GM06990 (cell line): ENCODE data around the gene SAP30.

Experiments used
- DNase-seq: peaks from one replicate; pipeline ENCODE4 v3.0.0-alpha.2; 2011; ENCODE audit not compliant: insufficient read length; ENCODE audit errors: extremely low read depth
- H3K27me3 ChIP-seq: replicated peaks from 2 replicates; pipeline ENCODE4 v1.6.0; 2011; ENCODE audit warnings: low read length; ENCODE audit not compliant: control insufficient read depth, insufficient read depth
- H3K36me3 ChIP-seq: 2 replicates; pipeline ENCODE4 v1.5.1; 2011; ENCODE audit warnings: low read length; ENCODE audit not compliant: control insufficient read depth, insufficient read depth
- H3K4me3 ChIP-seq: replicated peaks from 2 replicates; pipeline ENCODE4 v1.5.1; 2011; ENCODE audit warnings: low read depth, mild to moderate bottlenecking, control low read depth, low read length
- CTCF ChIP-seq: IDR thresholded peaks from 2 replicates; pipeline ENCODE4 v1.5.1; 2011; ENCODE audit warnings: low read length, control low read depth, mild to moderate bottlenecking, inconsistent platforms; ENCODE audit not compliant: insufficient read depth, poor library complexity, severe bottlenecking

The SAP30 gene

DNA sequence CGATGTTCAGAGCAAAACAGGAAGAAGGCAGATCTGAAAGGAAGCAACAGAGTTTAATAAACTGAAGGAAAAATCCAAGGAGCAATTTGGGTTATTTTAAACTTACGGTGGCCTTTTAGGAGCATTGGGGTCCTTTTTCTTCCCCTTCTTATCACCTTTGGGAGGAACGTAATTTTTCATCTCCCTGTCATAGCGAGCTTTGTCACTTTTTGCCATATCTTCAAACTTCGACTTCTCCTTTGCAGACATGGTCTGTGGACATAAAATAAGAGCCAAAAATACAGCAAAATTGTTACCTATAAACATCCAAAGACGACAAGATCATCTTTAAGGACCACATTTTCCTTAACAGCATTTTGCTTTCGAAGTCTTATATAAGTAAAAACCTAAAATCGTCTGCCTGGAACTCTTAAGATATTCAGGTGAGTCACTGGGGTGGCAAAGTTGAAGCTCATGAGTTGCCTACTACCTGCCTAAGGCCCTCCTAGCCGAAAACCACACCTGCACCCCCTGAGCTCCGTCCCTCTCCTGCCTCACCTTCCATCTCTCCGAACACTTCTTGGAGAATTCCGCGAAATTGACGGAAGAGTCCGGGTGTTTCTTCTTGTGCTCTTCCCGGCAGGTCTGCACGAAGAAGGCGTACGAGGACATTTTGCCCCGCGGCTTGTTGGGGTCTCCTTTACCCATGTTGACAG lies 37.6 kb upstream of the SAP30 start:
- DNase-seq = peak; percentile 20
- Histone ChIP-seq H3K4me3 (peak overlapping the region; percentile 99), H3K27me3 (no peaks in the 10 kb centered on the region), H3K36me3 (no peaks in the 10 kb centered on the region; the same call in none of the 2 replicates)
- no peak for TF ChIP-seq CTCF

GRCh38 chr4:173333658-173334084 lies 37.1 kb upstream of the SAP30 start:
- Histone ChIP-seq H3K4me3 (peak overlapping the region; percentile 99), H3K36me3 (no peaks in the 10 kb centered on the region; the same call in none of the 2 replicates), H3K27me3 (no peaks in the 10 kb centered on the region)
- peak; percentile 67 for DNase-seq
- TF ChIP-seq CTCF = no peak

DNA sequence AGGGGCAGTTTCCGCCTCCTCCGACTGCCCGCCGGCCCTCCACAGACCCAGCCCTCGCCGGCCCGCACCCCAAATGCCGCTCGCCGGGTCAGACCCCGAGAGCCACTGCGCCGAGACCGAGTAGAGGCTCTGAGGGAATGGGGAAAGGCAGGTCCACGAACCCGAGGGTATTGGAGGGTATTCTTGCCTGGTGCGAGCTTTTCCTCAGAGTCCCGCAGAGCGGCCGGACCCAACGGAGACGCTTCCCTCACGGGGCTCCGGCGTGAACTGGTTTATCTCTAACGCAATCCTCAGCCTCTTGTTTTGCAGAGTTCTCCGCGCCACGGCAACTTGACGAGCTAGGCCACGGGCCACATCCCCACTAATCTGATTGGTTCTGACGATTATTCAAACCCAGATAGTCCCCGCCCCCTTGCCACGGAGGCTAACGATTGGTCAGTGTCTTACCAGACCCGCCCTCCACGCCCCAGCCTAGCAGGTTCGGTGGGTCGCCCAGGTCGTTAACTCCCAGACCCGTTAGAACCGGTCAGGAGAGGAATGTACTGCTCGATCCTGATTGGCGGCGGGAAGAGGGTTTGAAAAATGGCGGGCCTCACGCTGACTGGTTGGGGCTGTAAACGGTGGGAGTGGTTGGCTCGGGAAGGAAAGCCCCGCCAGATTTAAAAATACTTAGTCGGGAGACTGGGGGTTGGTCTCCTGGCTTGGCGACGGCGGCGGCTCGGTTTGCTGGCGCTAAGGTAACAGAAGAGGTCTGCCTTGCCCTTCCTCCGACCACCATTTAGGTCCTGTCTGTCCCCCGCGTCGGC lies 36.5 kb upstream of the SAP30 start, which contains the start of gene HMGB2:
HMGB2 (minus strand) TSS at position 274 of the 806 bp plus-strand sequence. CDS start 709 bp downstream, outside the sequence.
- Histone ChIP-seq H3K36me3 (no peaks in the 10 kb centered on the region; the same call in none of the 2 replicates), H3K27me3 (no peaks in the 10 kb centered on the region), H3K4me3 (peak within 1 kb of the TSS; percentile 99)
- peak; percentile 96 for DNase-seq
- no peak for TF ChIP-seq CTCF

GRCh38 chr4:173334891-173335752 lies 35.6 kb upstream of the SAP30 start:
- H3K36me3 ChIP-seq = no peaks in the 10 kb centered on the region; the same call in none of the 2 replicates
- H3K27me3 ChIP-seq = no peaks in the 10 kb centered on the region
- TF ChIP-seq CTCF = no peak
- peak; percentile 80 for DNase-seq
- peak overlapping the region; percentile 99 for H3K4me3 ChIP-seq

DNA sequence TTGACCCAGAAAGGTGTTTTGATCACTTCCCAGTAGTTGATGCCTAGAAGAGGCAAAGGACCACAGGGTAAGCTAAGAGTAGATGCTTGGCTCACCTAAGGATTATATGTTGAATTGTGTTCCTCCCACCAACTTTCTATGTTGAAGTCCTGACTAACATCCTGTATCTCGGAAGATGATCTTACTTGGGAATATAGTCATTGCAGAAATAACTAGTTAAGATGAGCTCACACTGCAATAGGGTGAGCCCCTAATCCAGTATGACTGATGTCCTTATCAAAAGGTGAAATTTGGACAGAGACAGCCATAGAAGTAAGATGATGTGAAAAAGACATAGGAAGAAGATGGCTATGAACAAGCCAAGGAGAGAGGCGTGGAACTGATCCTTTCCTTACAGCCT lies 33.3 kb upstream of the SAP30 start:
- no peak for DNase-seq
- no peaks in the 10 kb centered on the region for H3K36me3 ChIP-seq
- no peaks in the 10 kb centered on the region for H3K27me3 ChIP-seq
- no peak overlapping the region for H3K4me3 ChIP-seq
- TF ChIP-seq CTCF = no peak
